IPS-20b (cell line): ENCODE measurements around the gene TBCK.
A peak's percentile ranks its signal among the peaks of the same experiment; 100 is the strongest.
"Not testable (repeated sequence)": the region's sequence is repeated elsewhere in the genome, so short reads cannot be mapped to it uniquely, and the experiment has no call there.

Source experiments
- H3K27ac ChIP-seq: one replicate; pipeline ENCODE4 v1.5.1; 2013; ENCODE audit warnings: low read length
- H3K27me3 ChIP-seq: 2 replicates; pipeline ENCODE4 v1.6.1; 2013; ENCODE audit warnings: mild to moderate bottlenecking, low read length, inconsistent platforms; ENCODE audit not compliant: insufficient read depth
- H3K36me3 ChIP-seq: 2 replicates; pipeline ENCODE4 v1.6.1; 2013; ENCODE audit warnings: low read depth, mild to moderate bottlenecking, inconsistent platforms, low read length, moderate library complexity; ENCODE audit not compliant: insufficient read depth
- H3K4me1 ChIP-seq: 2 replicates; pipeline ENCODE4 v1.6.1; 2013; ENCODE audit warnings: mild to moderate bottlenecking, control low read depth, inconsistent platforms, low read length, moderate library complexity; ENCODE audit not compliant: insufficient read depth
- H3K4me3 ChIP-seq: 2 replicates; pipeline ENCODE4 v1.5.1; 2013; ENCODE audit warnings: mild to moderate bottlenecking, low read length, inconsistent platforms
- H3K9ac ChIP-seq: 2 replicates; pipeline ENCODE4 v1.6.1; 2013; ENCODE audit warnings: low read depth, mild to moderate bottlenecking, inconsistent platforms, low read length, moderate library complexity
- H3K9me3 ChIP-seq: 2 replicates; pipeline ENCODE4 v1.6.1; 2013; ENCODE audit warnings: mild to moderate bottlenecking, low read depth, low read length, inconsistent platforms; ENCODE audit not compliant: insufficient read depth

TBCK gene

GRCh38 chr4:106255195-106255594 is 60.8 kb downstream of the TBCK start:
- Histone ChIP-seq H3K9ac (no peak overlapping the region), H3K4me1 (peaks cover 13% of the 10 kb centered on the region; the same call in 1 of the 2 replicates), H3K4me3 (no peak overlapping the region), H3K9me3 (no peaks in the 10 kb centered on the region), H3K27me3 (no peaks in the 10 kb centered on the region), H3K36me3 (no peaks in the 10 kb centered on the region; the same call in none of the 2 replicates), H3K27ac (no peak overlapping the region)

GRCh38 chr4:106253364-106254129 is 62.5 kb downstream of the TBCK start:
- H3K4me1 ChIP-seq: peaks cover 8% of the 10 kb centered on the region; the same call in 1 of the 2 replicates
- H3K36me3 ChIP-seq: peaks cover 7% of the 10 kb centered on the region
- H3K9ac ChIP-seq: no peak overlapping the region
- H3K4me3 ChIP-seq: no peak overlapping the region
- H3K27me3 ChIP-seq: no peaks in the 10 kb centered on the region
- H3K27ac ChIP-seq: no peak overlapping the region
- no peaks in the 10 kb centered on the region for H3K9me3 ChIP-seq

GRCh38 chr4:106247600-106247999 is 68.4 kb downstream of the TBCK start:
- Histone ChIP-seq H3K27me3 (no peaks in the 10 kb centered on the region), H3K36me3 (peaks cover 13% of the 10 kb centered on the region), H3K9me3 (no peaks in the 10 kb centered on the region), H3K4me1 (no peaks in the 10 kb centered on the region), H3K27ac (no peak overlapping the region), H3K4me3 (no peak overlapping the region), H3K9ac (no peak overlapping the region)

- Histone ChIP-seq H3K27ac (no peak overlapping the region), H3K27me3 (no peaks in the 10 kb centered on the region), H3K36me3 (peaks cover 13% of the 10 kb centered on the region), H3K9ac (no peak overlapping the region), H3K4me1 (no peaks in the 10 kb centered on the region), H3K9me3 (no peaks in the 10 kb centered on the region), H3K4me3 (no peak overlapping the region)
Observed at GRCh38 chr4:106246441-106246840, 69.6 kb downstream of the TBCK start.

- Histone ChIP-seq H3K4me1 (no peaks in the 10 kb centered on the region), H3K27ac (no peak overlapping the region), H3K4me3 (no peak overlapping the region), H3K36me3 (peaks cover 13% of the 10 kb centered on the region; the same call in 1 of the 2 replicates), H3K9me3 (no peaks in the 10 kb centered on the region), H3K9ac (no peak overlapping the region), H3K27me3 (no peaks in the 10 kb centered on the region)
Observed at GRCh38 chr4:106245176-106245575, 70.8 kb downstream of the TBCK start.

- H3K36me3 ChIP-seq: 0 out of 2 replicates have a peak, but pooled peaks cover 7% of the 10 kb centered on the region
Observed at GRCh38 chr4:106240699-106241098, 75.3 kb downstream of the TBCK start.

GRCh38 chr4:106238820-106239420 is 77.1 kb downstream of the TBCK start:
- Histone ChIP-seq H3K4me1 (no peaks in the 10 kb centered on the region), H3K9me3 (no peaks in the 10 kb centered on the region), H3K9ac (no peak overlapping the region), H3K27ac (no peak overlapping the region), H3K36me3 (peaks cover 11% of the 10 kb centered on the region; the same call in 1 of the 2 replicates), H3K4me3 (no peak overlapping the region), H3K27me3 (no peaks in the 10 kb centered on the region)

More at GRCh38 chr4:106240699-106241098, 75.3 kb downstream of the TBCK start:
- no peak overlapping the region for H3K4me3 ChIP-seq
- no peaks in the 10 kb centered on the region for H3K4me1 ChIP-seq
- H3K27ac ChIP-seq: no peak overlapping the region
- no peaks in the 10 kb centered on the region for H3K9me3 ChIP-seq
- H3K27me3 ChIP-seq: no peaks in the 10 kb centered on the region
- no peak overlapping the region for H3K9ac ChIP-seq

- H3K9me3 ChIP-seq: no peaks in the 10 kb centered on the region
- H3K27me3 ChIP-seq: no peaks in the 10 kb centered on the region
- H3K4me3 ChIP-seq: no peak overlapping the region
- no peak overlapping the region for H3K27ac ChIP-seq
- no peak overlapping the region for H3K9ac ChIP-seq
- peaks cover 48% of the 10 kb centered on the region for H3K36me3 ChIP-seq
- no peaks in the 10 kb centered on the region for H3K4me1 ChIP-seq
Observed at GRCh38 chr4:106231931-106232330, 84.1 kb downstream of the TBCK start.

- Histone ChIP-seq H3K9ac (no peak overlapping the region; the same call in 1 of the 2 replicates), H3K4me3 (peak overlapping the region; percentile 47; the same call in 1 of the 2 replicates), H3K4me1 (peaks cover 9% of the 10 kb centered on the region)
Observed at GRCh38 chr4:106222548-106222947, 93.5 kb downstream of the TBCK start.

GRCh38 chr4:106213291-106213690 is 102.7 kb downstream of the TBCK start:
- not testable (repeated sequence) for H3K27me3 ChIP-seq, H3K4me3 ChIP-seq, H3K9me3 ChIP-seq, H3K9ac ChIP-seq, H3K4me1 ChIP-seq, H3K27ac ChIP-seq, H3K36me3 ChIP-seq

More at GRCh38 chr4:106222548-106222947, 93.5 kb downstream of the TBCK start:
- H3K27ac ChIP-seq: no peak overlapping the region
- no peaks in the 10 kb centered on the region; the same call in 1 of the 2 replicates for H3K9me3 ChIP-seq
- no peaks in the 10 kb centered on the region for H3K27me3 ChIP-seq
- H3K36me3 ChIP-seq: 0 out of 2 replicates have a peak, but pooled peaks cover 9% of the 10 kb centered on the region

- no peak overlapping the region for H3K9ac ChIP-seq
- H3K27me3 ChIP-seq: no peaks in the 10 kb centered on the region
- no peaks in the 10 kb centered on the region; the same call in 1 of the 2 replicates for H3K4me1 ChIP-seq
- H3K4me3 ChIP-seq: no peak overlapping the region
- H3K27ac ChIP-seq: no peak overlapping the region
- no peaks in the 10 kb centered on the region for H3K9me3 ChIP-seq
- H3K36me3 ChIP-seq: no peaks in the 10 kb centered on the region; the same call in 1 of the 2 replicates
Observed at GRCh38 chr4:106210021-106210420, 106.0 kb downstream of the TBCK start.
